ENCODE measurements around the gene SERPINA1. TPM values are rescaled to one million over a fixed set of nuclear protein-coding genes. Genes with fewer than 3 reads are reported as not detected.

The SERPINA1 gene
- total and polyA plus RNA-seq, 7 donors: 1.9 to 134 (median 26.6) TPM

- no peak for DNase-seq
These were observed 58.0 kb downstream of the SERPINA1 start for GRCh38 chr14:94330432-94330831.

DNA sequence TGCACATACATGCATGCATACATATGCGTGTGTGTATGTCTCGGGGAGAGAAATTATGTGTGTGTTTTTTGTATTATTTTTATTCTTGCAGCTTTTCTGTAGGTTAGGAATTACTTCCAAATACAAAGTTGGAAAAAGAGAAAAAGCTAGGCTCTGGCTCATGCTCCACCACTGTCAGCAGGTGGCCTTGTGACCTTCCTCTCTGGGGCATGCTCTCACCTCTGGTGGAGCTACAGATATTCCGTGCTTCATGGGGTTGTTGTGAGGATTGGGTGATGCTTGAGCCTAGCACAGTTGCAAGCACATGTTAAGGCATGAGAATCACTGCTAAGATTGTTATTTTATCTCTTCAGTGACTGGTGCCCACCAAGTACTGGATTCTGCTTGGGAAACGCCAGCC is 58.5 kb downstream of the SERPINA1 start:
- Histone ChIP-seq H3K27ac (no peak overlapping the region), H3K27me3 (no peaks in the 10 kb centered on the region), H3K36me3 (no peaks in the 10 kb centered on the region), H3K4me3 (no peak overlapping the region), H3K9me3 (no peaks in the 10 kb centered on the region), H3K4me1 (no peaks in the 10 kb centered on the region)
- 92 to 94% methylated on average over 4 of the region's 4 CpGs for WGBS, 2 donors
- intact Hi-C loops (cut with DNase I): no loop called here
- no peak for DNase-seq
- TF ChIP-seq, protein P1, sequence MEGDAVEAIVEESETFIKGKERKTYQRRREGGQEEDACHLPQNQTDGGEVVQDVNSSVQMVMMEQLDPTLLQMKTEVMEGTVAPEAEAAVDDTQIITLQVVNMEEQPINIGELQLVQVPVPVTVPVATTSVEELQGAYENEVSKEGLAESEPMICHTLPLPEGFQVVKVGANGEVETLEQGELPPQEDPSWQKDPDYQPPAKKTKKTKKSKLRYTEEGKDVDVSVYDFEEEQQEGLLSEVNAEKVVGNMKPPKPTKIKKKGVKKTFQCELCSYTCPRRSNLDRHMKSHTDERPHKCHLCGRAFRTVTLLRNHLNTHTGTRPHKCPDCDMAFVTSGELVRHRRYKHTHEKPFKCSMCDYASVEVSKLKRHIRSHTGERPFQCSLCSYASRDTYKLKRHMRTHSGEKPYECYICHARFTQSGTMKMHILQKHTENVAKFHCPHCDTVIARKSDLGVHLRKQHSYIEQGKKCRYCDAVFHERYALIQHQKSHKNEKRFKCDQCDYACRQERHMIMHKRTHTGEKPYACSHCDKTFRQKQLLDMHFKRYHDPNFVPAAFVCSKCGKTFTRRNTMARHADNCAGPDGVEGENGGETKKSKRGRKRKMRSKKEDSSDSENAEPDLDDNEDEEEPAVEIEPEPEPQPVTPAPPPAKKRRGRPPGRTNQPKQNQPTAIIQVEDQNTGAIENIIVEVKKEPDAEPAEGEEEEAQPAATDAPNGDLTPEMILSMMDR (IDR thresholded peaks at IDR 0.05): no peak
- TF ChIP-seq EP300 (IDR thresholded peaks at IDR 0.05) (no peak), POLR2A (IDR thresholded peaks at IDR 0.05) (no peak), POLR2AphosphoS5 (IDR thresholded peaks at IDR 0.05) (no peak)

More at GRCh38 chr14:94330432-94330831, 58.0 kb downstream of the SERPINA1 start:
- Histone ChIP-seq H3K27me3 (no peaks in the 10 kb centered on the region), H3K36me3 (no peaks in the 10 kb centered on the region), H3K4me1 (no peaks in the 10 kb centered on the region), H3K27ac (no peak overlapping the region), H3K9me3 (no peaks in the 10 kb centered on the region), H3K4me3 (no peak overlapping the region)
- no peak for TF ChIP-seq POLR2A (IDR thresholded peaks at IDR 0.05)
- TF ChIP-seq, protein P1 (IDR thresholded peaks at IDR 0.05): no peak
- no peak for TF ChIP-seq POLR2AphosphoS5 (IDR thresholded peaks at IDR 0.05)
- no peak for TF ChIP-seq EP300 (IDR thresholded peaks at IDR 0.05)
- WGBS, 2 donors: 86 to 90% methylated on average over 3 of the region's 3 CpGs
- intact Hi-C loops (cut with DNase I): no loop called here

GRCh38 chr14:94328196-94328595 is 60.2 kb downstream of the SERPINA1 start:
- intact Hi-C loops (cut with DNase I): no loop called here
- DNase-seq: no peak

More at GRCh38 chr14:94328196-94328595, 60.2 kb downstream of the SERPINA1 start:
- no peak overlapping the region for H3K27ac ChIP-seq
- H3K4me3 ChIP-seq: no peak overlapping the region
- no peaks in the 10 kb centered on the region for H3K4me1 ChIP-seq
- TF ChIP-seq POLR2A (IDR thresholded peaks at IDR 0.05): no peak
- no peak for TF ChIP-seq EP300 (IDR thresholded peaks at IDR 0.05)
- 91% methylated on average over 2 of the region's 2 CpGs for WGBS, 2 donors
- H3K27me3 ChIP-seq: no peaks in the 10 kb centered on the region
- H3K9me3 ChIP-seq: no peaks in the 10 kb centered on the region
- H3K36me3 ChIP-seq: no peaks in the 10 kb centered on the region

Other genes starting within 250 kb of the SERPINA1 start
- gene PPP4R4, start 214.3 kb downstream of the SERPINA1 start, total RNA-seq: 1 to 10 TPM in 1 of 4 donors, under 1 TPM in 3; 0.27 to 3.0 (median 0.69) TPM
- gene PPP4R4, start 214.3 kb downstream of the SERPINA1 start, polyA plus RNA-seq: under 1 TPM in 2 of 3 donors, not detected in 1; 0.07 to 0.60 TPM
- gene SERPINA10, start 95.3 kb downstream of the SERPINA1 start, total RNA-seq: not detected
- under 1 TPM in 1 of 3 donors, not detected in 2; 0.06 TPM for gene SERPINA10, start 95.3 kb downstream of the SERPINA1 start, polyA plus RNA-seq
- gene SERPINA6, start 65.3 kb downstream of the SERPINA1 start, total RNA-seq: not detected
- 1 to 10 TPM in 1 of 3 donors, not detected in 2; 2.0 TPM for gene SERPINA6, start 65.3 kb downstream of the SERPINA1 start, polyA plus RNA-seq
- not detected for gene SERPINA2, start 21.9 kb downstream of the SERPINA1 start, total RNA-seq
- gene SERPINA2, start 21.9 kb downstream of the SERPINA1 start, polyA plus RNA-seq: not detected
- gene SERPINA11, start 64.2 kb upstream of the SERPINA1 start, total RNA-seq: not detected
- under 1 TPM in 1 of 3 donors, not detected in 2; 0.06 TPM for gene SERPINA11, start 64.2 kb upstream of the SERPINA1 start, polyA plus RNA-seq
- gene SERPINA9, start 87.6 kb upstream of the SERPINA1 start, total RNA-seq: not detected
- gene SERPINA9, start 87.6 kb upstream of the SERPINA1 start, polyA plus RNA-seq: under 1 TPM in 1 of 3 donors, not detected in 2; 0.80 TPM
- not detected for gene SERPINA12, start 120.9 kb upstream of the SERPINA1 start, total RNA-seq
- not detected for gene SERPINA12, start 120.9 kb upstream of the SERPINA1 start, polyA plus RNA-seq
- gene SERPINA4, start 172.8 kb upstream of the SERPINA1 start, total RNA-seq: not detected
- not detected for gene SERPINA4, start 172.8 kb upstream of the SERPINA1 start, polyA plus RNA-seq
- 1 to 10 TPM; 1.4 to 9.3 (median 3.3) TPM for gene SERPINA5, start 192.8 kb upstream of the SERPINA1 start, total RNA-seq
- gene SERPINA5, start 192.8 kb upstream of the SERPINA1 start, polyA plus RNA-seq: 1 to 10 TPM in 1 of 3 donors, under 1 TPM in 1, not detected in 1; 0.69 to 4.5 TPM
- 100 to 1,000 TPM in 1 of 4 donors, 10 to 100 TPM in 3; 80.9 to 233 (median 97.9) TPM for gene SERPINA3, start 223.8 kb upstream of the SERPINA1 start, total RNA-seq
- gene SERPINA3, start 223.8 kb upstream of the SERPINA1 start, polyA plus RNA-seq: 10 to 100 TPM in 2 of 3 donors, 1 to 10 TPM in 1; 2.3 to 94.5 (median 59.5) TPM

Measured in sigmoid colon (tissue), 7 donors.